ENCODE results near the gene KCNB1.

The KCNB1 gene

DNA sequence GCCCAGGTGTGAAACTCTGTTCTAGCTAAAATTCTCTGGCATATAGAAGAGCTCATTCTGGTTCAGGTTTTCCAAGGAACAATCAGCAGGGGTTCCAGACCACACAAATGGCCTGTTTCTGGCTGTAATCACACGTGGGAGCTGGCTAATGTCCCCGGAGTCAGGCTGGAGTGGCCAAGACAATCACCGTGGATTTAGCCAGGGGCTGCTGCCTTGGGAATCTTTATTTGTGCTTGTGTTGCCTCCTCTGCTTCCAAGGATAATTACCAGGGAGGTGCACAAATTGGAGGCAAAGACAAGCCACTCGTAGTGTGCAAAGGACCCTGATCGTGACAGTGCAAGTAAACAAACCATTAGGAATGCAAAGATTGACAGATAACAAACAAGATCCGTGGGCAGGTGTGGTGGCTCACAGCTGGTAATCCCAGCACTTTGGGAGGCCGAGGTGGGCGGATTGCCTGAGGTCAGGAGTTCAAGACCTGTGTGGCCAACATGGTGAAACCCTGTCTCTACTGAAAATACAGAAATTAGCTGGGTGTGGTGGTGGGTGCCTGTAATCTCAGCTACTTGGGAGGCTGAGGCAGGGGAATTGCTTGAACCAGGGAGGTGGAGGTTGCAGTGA is 77.3 kb downstream of the KCNB1 start:
- no peak for DNase-seq

DNA sequence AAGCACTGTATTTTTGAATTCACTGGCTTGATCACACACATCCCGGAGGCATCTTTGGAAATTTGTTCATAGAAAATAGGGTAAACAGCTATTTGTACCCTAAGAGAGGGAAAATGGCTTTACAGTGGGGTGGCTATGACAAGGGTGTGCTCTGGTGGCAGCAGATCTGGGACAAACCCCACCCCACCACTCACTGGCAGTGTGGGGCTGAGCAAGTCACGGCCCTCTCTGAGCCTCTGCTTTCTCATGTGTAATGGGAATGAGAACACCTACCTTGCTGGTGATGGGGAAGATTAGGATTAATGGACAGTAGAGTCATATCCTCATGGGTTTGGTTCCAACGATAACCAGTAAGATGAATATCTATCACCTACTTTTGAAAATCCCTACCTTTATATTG is 78.0 kb downstream of the KCNB1 start:
- DNase-seq = no peak

DNA sequence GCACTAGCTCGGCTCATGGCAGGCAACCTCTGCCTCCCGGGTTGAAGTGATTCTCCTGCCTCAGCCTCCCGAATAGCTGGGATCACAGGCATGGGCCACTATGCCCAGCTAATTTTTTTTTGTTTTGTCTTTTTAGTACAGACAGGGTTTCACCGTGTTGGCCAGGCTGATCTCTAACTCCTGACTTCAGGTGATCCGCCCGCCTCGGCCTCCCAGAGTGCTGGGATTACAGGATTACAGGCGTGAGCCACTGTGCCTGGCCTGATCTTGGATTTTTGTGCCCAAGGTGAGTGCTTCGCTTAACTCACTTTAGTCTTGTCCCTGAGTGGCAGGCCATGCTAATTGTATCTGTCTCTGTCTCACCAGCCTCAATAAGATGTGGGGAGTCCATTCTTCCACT is 78.6 kb downstream of the KCNB1 start:
- no peak for DNase-seq

DNA sequence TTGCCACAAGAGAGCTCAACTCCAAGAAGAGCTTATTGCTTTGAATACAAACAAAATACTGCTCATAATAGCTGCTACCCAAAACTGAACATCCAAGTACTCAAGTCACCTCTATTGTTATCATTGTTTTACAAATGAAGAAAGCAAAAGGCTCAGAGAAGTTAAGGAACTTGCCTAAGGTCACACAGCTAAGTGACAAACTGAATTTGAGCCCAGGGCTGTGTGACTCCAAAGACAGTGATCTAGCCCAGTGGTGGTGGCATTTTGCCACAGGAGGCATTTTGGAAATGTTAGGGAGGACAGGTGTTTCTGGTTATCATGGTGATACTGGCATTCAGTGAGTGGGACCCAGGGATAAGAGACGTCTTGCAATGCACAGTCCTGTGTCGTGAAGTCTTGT is 79.5 kb downstream of the KCNB1 start:
- DNase-seq = no peak

DNA sequence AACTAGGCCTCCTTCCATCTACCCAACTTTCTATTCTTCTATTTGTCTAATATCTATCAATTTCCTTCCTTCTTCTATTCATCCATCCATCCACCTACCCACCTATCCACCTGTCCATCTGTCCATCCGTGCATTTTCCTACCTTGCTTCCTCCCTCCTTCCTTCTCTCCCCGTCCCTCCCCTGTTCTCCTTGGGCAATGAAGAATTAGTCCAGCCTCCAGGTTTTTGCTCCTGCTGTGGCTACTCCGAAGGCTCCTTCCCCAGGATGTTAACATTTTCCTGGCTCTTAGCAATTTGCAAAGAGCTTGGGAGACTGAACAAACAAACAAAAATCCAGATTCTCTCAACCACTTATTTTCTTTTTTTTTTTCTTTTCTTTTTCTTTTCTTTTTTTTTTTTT is 81.6 kb downstream of the KCNB1 start:
- DNase-seq = no peak

DNA sequence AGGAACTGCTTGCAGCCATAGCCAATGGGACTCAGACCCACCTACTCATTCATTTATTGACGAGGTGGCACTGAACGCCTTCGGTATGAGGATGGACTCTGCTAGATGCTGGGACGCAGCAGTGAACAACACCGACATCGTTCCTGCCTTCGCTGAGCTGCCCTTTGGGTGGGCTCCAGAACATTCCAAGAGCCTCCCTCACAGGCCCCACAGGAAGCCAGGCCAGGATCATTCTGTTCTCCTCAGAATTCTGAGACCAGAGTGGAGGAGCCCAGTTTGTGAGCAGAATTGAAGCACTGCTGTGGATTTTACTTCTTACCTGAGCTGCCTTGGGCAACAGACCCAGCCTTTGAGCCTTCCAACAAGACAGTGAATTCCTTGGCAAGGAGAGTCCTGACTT is 82.1 kb downstream of the KCNB1 start:
- no peak for DNase-seq

DNA sequence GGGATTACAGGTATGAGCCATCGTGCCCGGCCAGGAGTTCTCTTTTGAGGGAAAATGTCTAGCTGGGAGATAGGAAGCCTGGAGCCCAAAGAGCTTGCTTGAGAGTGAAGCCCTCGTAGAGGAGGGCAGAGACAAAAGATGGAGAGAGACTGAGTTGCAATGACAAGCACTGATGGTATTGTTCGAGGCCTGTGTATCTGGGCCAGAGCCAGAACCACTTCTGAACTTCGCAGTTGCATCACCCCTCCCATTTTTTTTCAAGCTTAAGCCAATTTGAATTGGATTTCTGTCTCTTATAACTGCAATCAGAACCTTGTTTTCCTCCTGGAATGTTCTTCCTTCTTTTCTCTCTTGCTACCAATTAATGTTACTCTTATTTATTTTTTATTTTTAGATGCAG is 83.1 kb downstream of the KCNB1 start:
- no peak for DNase-seq

DNA sequence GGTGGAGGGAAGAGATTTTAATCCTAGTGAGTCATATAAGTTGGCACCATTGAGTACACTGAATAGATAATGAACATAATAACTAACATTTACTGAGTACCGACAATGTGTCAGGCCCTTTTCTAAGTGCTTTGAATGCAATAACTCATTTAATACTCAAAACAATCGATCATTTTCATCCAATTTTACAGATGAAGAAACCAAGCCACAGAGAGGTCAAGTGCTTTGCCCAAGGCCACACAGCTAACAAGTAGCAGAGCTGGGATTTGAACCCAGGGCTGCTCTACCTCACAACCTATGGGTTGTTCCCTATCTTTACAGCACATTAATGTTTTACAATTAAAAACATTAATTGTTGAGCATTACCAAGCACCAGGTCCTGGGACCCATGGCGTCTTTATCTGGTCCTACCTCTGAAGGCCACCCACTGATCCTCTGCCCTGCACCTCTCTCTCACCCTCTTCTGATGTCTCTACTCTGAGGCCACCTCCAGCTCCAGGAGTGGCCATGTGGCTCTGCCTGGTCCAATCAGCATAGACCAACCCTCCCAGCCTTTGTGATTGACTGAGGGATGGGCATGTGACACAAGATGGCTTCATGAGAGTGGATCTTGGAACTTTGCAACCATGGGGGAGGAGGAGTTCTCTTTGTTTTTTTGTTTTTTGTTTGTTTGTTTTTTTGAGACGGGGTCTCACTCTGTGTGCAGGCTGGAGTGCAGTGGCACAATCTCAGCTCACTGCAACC is 83.9 kb downstream of the KCNB1 start:
- DNase-seq = no peak

DNA sequence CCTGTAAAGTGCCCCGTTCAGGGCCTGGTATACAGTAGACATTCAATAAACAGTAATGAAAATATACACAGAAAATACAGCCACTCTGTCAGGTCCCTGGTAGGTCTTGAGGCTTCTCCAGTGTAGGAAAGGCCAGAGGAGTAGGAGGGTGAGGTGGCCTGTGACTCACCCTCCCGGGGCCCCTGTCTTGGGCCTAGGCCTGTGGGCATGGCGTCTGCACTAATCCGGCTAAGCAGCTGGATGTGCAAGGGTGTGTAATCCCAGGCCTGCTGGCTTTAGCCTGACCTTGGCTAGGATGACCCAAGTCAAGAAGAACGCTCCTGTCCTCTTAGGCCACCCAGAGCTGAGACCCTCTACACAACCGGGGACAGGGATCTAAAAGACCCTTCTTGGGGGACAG is 84.9 kb downstream of the KCNB1 start:
- no peak for DNase-seq

DNA sequence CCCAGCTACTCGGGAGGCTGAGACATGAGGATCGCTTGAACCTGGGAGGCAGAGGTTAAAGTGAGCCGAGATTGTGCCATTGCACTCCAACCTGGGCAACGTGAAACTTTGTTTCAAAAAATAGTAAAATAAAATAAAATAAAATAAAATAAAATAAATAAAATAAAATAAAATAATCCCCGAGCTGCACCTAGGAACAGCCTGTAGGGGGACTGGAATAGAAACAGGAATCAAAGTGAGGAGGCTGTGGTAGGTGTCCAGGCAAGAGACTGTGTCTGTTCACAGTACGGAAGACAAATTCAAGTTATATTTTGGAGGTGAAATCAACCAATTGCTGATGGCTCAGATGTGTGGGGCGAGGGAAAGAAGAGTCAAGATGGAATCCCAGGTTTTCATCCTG is 86.2 kb downstream of the KCNB1 start:
- DNase-seq = no peak

DNA sequence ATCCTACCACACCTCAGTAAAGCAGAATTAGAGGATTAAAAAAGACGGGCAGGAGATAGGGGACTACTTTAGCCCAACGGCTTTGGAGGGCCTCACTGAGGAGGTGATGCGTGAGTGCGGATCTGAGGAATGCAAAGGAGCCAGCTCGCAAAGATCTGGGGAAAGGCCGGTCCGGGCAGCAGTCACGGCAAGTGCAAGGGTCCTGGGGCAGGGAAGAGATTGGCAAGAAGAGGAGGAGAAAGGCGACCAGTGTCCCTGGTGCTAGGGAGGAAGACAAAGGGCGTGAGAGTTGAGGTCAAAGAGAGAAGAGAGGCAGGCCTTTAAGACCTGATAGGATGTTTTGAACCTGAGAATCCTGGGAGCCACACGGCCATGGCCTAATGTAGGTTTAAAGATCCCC is 86.8 kb downstream of the KCNB1 start:
- DNase-seq = no peak

DNA sequence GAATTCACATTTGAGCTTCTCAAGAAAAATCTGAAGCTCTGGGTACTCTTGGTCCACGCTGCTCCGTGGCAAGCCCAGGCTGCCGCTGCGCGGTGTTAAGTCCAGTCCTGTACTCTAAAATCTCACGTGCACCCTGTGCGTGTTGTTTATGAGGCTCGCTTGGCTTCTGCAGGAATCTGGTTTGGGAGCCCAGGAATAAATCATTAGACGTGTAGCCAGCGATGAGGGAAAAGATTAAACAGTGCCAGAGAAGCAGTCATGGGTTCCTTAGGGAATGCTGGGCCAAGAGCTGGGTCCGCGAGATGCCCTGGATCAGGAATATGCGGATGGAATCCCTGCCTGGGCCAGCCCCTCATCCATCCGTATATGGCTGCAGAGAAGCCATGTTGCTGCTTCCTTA is 87.3 kb downstream of the KCNB1 start:
- DNase-seq = no peak

DNA sequence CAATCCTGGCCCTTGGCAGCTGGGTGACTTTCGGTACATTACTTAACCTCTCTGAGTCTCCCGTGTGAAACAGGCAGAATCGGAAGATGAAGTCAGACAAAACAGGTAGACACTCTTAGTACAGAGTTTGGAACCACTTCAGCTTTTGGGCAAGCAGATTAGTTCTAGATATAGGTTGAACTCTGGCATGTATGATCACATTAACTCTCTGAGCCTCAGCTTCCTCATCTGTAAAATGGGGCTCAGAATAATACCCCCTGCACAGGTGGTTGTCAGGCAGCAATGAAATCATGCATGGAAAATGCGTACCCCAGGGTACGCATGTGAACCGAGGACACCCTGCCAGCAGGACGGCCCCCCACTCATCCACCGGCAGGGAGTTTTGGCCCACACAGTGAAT is 87.7 kb downstream of the KCNB1 start:
- no peak for DNase-seq

DNA sequence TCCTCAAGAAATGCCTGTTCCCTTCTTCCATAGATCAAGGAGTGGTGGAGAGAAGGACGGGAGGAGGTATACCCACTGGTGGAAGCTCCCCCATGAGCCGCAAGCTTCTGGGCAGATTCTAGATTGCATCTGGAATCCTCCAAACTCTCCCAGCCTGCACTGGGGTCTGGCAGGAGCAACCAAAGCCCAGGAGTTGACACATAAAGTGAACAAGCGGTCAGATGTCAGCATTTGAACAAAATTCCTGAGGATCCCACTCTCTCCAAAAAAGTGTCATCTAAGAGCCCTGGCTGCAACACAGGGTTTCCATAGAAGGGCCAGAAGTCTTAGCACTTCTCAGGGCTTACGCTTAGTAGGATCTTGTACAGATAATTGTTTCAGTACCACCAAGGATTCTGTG is 88.2 kb downstream of the KCNB1 start:
- DNase-seq = no peak

DNA sequence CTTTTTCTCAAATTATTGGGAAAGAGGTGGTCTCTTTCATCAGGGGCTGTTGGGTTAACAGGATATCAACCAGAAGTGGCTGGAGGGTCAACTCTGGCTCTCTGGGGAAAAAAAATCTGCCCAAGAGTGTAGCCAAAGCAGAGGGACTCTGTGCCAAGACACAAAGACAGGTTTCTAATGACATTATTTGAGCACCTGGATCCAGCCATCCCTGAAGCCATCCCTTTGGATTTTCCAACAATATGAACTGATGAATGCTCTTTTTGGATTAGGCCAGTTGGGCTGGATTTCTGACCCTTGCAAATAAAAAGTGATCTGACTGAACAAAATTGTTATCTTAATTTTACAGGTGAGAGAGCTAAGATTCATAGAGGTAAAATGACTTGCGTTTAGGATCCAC is 88.7 kb downstream of the KCNB1 start:
- no peak for DNase-seq

DNA sequence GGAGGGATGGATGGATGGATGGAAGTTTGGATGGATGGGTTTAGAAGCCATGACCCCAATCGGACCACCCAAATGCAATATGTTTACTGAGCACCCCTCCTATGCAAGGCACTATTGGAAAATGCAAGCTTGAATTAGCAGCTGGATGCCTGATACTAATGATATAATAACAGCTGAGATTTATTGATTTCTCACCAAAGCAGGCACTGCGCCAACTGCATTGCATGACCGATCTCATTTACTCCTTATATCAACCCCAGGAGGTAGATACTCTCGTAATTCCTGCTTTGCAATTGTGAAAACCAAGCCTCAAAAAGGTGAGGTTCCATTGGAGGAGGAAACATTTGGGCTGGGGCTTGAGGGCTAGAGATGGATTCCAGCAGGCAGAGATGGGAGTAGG is 89.7 kb downstream of the KCNB1 start:
- DNase-seq = no peak

DNA sequence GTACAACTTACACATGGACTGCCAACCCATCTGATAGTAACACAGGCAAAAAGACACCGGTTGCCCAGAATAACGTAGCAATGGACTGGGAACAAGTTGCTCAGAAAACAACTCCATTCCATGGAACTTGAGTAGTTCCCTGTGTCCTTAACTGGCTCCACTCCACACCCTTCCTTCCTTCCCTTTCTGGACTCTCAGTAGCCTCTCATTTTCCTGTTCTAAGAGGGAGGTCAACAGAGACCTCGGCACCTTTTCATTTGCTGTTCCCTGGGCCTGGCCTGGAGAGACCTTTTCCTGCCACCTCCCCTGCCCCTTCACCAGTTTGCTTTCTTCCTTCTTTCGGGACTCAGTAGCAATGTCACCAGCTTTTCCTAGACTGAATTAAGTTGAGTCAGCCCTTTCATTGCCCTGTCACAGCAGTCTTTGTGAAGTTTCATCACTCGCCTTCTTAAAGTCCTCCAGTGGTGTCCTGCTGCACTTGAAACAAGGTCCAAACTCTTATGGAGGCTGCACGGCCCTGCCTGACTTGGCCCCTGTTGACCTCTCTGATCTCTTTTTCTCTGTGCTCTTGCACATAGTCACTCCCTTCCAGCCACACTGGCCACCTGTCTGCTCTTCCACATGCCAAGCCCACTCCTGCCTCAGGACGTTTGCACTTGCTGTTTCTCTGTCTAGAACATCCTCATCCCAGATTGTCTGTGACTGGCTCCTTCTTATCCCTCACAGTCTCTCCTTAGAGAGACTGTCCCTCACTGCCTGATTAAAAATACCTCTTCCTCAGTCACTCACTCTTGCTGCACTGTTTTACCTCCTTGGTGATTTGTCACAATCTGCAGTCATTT is 90.8 kb downstream of the KCNB1 start:
- no peak for DNase-seq

DNA sequence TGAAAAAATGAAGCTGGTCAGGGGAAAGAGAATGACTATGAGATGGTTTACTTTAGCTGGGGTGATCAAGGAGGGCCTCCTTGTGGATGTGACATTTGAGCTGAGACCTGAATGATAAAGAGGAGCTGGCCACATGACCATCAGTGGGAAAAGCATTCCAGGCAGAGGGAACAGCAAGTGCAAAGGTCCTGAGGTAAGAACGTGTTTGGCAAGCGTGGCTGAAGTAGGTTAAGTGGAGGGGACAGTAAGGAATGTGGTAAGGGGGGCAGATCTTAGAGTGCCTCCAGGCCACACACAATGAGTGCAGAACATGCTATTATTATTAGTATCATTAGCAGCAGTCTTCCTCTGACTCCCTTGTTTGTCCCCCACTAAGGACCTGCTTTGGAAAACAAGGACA is 92.6 kb downstream of the KCNB1 start:
- DNase-seq = no peak

DNA sequence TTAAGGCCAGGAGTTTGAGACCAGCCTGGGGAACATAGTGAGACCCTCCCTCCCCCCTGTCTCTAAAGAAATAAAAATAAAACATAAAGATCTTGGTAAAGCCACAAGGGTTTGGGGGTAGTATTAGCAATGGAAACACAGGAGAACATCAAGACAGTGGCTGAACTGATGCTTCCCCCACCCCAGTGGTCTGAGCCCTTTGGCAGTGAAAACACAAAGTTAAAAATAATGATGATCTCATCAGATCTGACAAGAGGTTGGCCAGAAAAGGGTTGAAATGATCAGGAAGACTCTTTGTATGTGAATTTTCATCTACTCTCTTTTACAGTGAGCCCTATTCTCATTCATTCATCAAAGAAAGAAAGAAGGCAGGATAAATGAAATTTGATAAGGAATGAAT is 93.7 kb downstream of the KCNB1 start:
- DNase-seq = no peak

DNA sequence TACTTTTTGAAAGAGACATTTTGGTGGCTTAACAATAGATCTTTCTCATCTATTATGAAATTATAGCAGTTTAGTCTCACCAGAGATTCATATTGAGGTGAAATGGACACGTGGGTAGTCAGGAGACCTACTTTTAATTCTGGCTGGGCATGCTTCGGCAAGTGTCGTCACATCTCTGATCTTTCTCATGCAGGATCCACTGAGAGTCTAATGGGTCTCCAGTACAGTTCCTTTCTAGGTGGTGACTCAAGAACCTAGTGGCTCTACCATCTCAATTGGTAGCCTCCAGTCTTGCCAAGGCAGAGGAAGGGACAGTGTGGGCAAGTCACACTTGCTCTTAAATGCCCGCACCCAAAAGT is 94.9 kb downstream of the KCNB1 start:
- DNase-seq = no peak

DNA sequence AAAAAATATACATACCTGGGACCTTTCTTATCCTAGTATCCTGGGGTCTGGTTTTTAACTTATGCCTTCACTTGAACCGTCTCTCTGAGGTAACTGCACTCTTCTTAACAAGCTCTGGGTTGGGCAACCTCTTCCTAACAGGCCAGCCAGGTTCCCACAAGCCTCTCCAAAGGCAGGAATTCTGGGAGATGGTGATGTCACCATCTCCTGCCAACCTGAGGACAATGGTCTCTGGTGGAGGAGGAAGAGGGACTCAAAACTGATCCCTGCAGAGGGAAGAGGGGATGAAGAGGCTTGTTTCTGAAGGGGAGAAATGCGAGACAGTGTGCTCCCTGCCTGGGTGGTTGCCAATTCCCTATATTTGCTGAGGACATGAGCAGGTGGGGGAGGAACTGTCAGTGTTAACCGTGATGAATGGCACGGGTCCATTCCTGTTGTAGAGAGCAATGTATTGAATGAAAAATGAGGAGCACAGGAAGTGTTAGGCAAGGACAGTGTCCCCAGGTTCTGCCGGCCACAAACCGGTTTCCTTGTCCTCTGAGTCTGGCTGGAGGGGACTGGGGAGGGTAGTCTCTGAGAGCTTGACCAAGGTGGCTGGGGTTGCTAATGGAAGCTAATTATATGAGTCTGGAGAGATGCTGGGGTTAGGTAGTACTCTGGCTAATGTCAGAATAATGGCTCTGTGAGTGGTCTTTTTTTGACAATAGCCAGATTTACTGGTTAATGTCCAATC is 95.5 kb downstream of the KCNB1 start:
- DNase-seq = no peak

DNA sequence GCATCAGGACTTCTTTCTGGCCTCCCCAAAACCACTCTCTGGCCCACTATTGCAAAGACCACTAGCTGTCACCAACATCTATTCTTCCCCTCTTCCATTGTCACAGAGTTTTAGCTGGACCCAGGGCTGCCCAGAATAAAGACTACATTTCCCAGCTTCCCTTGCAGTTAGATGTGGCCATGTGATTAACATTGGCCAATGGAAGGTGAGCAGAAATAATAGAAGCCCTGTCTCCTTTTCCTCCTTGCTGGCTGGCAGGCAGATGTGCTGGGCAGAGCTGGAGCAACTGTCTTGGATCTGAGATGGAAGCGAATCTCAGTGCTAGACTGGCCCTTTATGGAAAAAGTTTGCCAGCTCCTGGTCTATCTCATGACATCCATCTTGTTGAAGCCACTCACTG is 97.0 kb downstream of the KCNB1 start:
- DNase-seq = no peak
